Nucleus accumbens (tissue), 56 donors: ENCODE results near the gene CD99.

Experiments used
- DNase-seq, 56 donors: peaks; one replicate each; lab custom pipeline; 2025; lab: John Stamatoyannopoulos, UW

CD99 gene, protein sequence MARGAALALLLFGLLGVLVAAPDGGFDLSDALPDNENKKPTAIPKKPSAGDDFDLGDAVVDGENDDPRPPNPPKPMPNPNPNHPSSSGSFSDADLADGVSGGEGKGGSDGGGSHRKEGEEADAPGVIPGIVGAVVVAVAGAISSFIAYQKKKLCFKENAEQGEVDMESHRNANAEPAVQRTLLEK

DNA sequence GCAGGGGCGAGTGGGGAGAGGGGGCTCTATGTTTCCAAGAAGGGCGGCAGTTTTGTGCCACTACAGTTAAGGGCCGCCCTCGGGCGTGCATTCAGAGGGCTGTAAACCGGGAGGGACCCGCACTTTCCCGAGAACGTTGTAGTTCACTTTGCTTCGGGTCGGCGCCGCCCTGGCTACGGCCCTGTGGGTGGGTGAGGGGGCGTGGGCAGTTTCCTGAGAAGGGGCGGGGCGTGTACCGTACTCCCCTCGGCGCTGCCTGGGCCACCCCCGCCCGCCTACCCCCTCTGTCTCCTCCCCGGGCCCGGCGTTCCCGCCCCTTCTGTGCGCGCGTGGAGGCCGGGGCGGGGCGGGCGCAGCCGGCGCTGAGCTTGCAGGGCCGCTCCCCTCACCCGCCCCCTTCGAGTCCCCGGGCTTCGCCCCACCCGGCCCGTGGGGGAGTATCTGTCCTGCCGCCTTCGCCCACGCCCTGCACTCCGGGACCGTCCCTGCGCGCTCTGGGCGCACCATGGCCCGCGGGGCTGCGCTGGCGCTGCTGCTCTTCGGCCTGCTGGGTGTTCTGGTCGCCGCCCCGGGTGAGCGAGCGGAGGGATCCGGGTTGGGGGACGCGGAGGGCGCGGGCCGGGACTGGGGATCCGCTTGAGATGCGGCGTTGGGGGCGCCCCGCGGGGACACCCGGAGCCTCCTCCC, at the start of gene CD99:
Gene CD99 (plus strand): TSS at position 440 of the 687 bp plus-strand sequence. CDS start 66 bp downstream, at position 506.
- no peak for DNase-seq

DNA sequence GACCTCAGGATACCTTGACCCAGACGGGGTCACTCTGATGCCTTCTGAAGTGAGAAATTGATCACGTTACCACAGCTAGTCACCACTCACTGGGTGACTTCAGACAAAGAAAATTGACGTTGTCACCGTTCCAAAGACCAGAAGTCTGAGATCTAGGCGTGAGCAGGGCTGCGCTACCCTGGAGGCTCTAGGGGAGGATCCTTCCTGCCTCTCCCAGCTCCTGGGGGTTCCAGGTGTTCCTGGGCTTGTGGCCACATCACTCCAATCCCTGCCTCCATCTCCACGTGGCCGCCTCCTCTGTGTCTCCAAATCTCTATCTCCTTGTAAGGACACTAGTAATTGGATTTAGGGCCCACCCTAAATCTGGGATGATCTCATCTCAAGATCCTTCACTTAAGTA, 48.9 kb upstream of the CD99 start:
- no peak for DNase-seq

DNA sequence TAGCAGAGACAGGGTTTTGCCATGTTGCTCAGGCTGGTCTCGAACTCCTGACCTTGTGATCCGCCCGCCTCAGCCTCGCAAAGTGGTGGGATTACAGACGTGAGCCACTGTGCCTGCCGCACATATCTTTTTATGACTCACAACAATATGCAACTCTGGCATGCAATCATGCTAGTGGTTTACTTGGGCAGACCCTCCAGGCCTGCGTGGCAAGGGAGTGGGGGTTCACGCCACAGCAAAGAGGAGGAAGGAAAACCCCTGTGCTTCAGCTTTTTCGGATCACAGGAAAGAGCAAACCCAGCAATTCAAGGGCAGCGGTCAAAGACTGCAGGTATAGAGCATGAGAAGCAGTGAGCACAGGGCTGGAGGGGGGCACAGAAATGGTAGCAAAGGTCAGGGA, 48.3 kb upstream of the CD99 start:
- no peak for DNase-seq

DNA sequence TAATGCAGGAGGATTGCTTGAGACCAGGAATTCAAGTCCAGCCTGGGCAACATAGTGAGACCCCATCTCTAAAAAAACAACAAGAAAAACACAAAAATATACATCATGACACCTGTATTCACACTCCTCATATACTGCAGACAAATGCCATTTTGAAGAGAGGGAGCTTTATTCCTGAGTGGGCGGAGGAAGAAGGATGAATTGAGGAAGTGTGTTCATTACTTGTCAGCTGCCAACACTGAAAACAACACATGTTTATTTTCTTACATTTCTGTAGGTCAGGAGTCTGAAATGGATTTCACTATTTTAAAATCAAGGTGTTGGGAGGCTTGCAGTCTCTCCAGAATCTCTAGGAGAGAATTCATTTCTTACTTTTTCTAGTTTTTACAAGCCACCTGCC, 47.2 kb upstream of the CD99 start:
- no peak for DNase-seq

DNA sequence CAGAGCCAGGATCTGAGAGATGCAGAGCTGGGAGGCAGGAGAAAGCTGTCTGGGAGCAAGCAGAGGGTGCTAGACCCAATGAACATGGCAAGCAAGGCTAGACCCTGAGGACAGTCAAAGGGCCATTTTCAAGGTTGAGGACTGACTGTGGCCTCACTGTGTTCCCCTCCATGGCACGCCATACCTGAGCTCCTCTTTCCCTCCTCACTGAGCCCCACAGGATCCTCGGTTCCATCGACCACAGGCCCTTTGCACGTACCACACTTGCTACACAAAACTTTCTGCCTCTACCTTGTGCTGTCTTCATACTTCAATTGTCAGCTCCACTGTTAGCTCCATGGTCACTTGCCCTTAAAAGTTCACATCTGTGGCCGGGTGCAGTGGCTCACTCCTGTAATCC, 45.5 kb upstream of the CD99 start:
- no peak for DNase-seq

DNA sequence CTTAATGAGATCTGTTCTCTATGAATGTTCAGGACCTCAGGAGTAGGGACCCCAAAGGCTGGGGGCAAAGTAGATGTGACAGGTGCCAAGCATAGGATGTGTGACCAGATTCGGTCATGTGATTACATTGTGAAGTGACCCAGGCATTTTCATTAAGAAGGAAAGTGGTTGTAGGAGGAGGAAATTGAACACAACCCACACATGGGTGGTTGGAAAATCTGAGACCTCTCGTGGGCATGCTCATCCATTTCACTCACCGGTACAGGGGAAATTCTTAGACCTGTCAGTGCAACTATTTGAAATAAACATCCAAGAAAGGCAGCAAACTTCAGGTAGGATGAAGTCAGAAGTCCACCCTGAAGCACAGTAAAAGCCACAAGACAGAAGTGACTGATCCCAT, 43.5 kb upstream of the CD99 start:
- no peak for DNase-seq

DNA sequence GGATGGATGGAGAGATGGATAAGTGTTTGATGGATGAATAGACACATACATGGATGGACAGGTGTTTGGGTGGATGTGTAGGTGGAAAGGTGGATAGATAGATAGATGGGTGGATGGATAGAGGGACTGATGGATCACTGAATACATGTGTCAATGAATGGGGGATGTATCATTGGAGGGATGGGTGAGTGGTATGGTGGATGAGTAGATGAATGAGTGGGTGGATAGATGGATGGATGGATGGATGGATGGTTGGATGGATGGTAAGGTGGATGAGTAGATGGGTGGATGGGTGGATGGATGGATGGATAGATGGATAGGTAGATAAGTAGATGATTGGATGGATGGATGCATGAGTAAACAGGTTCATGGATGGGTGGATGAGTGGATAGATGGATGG, 41.1 kb upstream of the CD99 start:
- DNase-seq = no peak

DNA sequence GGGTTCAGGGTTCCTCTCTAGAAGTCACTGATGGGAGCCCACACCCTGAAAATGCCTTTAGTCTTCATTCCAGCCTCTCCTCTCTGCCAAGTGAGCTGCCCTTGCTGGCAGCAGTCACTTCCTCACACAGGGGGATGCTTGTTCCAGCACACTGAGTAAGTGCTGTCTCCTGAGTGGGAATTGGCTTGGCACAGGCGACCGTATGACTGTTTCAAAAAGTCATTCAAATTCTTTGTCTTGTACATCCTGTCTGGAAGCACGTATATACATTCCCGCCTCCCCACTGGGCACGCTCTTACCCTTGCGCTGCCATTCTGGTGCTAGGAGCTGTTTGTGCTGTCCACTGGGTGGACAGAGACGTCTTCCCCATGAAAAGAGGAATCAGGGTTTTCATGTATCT, 40.2 kb upstream of the CD99 start:
- no peak for DNase-seq

DNA sequence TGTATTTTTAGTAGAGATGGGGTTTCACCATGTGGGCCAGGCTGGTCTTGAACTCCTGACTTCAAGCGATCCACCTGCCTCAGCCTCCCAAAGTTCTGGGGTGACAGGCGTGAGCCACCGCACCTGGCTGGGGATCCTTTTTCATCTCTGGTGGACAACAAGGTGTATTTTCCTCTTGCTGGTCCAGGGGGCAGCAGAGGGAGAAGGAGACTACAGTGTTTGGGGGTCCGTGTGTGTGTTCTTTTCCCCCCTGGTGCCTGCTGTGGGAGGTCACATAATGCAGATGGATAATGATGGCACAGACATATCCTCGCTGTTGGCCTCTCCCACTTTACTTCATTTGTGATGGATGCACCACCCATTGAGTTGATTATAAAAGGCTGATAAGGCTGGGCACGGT, 39.0 kb upstream of the CD99 start:
- DNase-seq = no peak

DNA sequence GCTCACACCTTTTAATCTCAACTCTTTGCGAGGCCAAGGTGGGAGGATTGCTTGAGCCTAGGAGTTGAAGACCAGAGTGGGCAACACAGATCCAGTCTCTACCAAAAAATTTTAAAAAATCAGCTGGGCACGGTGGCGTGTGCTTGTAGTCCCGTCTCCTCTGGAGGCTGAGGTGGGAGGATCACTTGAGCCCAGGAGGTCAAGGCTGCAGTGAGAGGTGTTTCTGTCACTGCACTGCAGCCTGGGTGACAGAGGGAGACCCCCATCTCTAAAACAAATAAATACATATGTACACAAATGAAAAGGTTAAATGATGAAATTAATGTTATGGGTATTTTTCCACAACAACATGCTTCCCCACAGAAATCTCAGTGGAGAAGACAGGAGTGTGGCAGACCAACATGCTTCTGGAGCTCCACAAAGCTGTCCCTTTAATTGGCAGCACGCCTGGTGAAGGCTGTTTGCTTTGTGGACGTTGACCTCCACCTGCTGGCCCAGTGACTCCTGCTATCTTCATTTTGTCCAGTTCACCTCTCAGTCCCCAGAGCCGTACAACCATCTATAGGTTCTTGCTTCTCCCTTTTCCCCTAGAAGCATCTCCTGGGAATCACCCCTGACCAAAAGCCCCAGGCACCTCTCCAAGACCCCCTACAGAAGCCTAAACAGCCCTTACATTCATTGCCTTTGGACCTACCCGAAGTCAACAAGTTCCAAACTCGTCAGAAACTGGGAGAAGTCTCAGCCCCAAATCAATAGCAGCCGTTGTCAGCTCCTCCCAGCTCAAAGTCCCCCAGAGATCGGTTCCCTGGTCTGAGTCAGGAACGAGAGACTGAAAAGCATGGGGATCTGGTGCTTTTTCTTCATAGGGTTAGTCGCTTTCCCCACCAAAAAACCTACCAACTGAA, 36.4 kb upstream of the CD99 start:
- DNase-seq = no peak

DNA sequence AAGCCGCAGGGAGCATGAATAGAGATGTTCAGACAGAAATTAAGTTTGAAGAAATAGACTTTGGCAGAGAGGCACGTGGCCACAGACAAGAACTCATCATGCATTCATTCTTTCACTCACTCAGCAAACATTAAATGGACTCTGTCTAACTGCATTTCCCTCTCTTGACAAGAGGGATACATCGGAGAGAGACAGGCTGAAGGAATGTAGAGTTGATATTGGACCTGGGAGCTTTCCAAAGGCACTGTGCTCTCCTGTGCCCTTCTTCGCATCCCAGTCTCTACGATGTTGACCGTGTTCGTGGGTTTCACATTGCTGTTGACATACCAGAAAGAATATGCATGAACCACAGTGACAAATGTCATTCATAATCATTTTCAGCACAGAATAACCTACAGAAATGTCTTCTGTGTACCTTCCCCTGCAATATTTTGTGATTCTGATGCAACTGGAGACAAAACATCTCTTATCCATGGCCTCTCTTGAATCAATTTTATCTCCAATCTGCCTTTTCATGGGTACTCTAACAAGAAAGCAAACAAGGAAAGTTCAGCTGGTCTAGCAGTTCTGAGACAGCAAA, 34.7 kb upstream of the CD99 start:
- DNase-seq = no peak

DNA sequence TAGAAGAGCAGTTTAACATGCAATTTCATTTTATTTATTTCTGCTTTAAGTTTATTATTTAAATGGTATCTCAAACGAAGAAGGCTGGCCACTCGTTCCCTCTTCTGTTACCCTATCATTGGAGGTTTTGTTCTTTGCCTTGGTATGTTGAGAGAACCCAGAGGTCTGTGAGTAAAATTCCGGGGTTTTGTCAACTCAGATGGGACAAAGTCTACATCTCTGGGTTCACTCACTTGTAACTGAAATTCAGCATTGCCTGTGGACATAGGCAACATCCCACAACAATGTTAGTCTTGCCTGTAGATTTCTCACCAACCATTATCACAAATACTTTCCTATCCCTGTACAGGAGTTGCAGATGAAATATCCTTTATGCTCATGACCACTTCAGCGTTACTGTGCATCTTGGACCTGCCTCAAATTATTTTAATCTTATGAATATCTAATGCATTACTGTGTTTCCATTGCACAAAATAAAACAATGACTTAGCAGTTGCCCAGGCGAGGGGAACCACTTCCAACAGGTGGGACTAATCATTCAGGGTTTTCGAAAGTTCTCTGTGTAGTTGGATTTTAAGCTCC, 33.5 kb upstream of the CD99 start:
- no peak for DNase-seq

DNA sequence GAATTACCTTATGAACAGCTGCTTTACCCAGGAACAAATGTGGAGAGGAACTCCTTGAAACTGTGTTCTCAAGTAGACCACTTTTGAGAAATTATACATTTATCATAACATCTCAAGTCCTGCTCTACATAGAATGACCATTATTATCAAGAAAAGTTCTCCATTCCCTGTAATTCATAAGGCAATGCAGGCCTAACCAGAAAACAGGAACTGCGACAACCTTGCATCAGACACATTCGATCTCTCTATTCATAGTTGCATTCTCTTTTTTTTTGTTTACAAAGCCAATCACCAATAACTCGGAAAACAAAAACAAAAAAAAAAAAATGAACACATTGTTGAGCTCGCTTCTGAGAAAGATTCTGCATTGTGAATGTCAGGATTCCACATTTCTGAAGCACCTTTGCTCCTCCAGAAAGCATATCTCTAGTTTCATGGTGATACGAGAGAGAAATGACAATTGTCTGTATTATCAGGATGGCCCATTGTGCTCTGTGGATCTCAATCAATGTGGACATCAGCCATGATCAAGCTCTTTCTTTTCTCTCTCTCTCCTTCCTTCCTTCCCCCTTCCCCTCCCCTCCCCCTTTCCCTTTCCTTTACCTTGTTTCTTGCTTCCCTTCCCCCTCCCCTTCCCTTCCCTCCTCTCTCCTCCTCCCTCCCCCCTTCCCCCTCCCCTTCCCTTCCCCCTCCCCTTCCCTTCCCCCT, 32.4 kb upstream of the CD99 start:
- no peak for DNase-seq

DNA sequence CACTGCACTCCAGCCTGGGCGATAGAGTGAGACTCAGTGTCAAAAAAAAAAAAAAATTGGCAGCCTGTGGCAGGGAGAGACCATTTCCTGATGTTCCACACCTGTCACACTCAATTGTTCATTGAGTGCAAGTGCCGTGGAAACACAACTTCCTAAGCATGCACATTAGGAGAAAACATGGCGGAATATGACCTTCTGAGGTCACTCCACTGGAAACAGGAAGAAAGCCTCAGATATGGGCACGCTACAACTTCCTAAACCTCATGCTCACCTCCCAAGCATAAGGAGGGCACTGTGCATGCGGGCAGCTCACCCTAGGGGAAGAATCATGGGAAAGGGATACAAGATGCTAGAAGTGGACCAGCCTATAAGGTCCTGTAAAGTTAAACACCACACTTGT, 28.5 kb upstream of the CD99 start:
- no peak for DNase-seq

DNA sequence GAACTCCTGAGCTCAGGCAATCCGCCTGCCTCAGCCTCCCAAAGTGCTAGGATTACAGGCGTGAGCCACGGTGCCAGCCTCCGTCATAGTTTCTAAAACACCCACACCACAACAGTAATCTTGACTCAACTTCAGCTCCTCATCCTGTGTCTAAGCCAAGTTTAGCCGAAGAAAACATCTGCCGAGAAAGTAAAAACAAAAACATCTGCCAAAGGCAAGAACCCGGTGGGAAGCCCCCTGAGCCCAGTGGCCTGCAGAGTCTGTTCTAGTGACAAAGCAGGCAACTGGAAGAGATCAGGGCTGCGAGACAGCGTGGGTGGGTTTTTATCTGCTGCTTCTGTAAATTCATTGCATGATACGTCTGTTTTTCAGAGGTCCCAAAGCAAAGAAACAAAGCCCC, 26.6 kb upstream of the CD99 start:
- DNase-seq = no peak

DNA sequence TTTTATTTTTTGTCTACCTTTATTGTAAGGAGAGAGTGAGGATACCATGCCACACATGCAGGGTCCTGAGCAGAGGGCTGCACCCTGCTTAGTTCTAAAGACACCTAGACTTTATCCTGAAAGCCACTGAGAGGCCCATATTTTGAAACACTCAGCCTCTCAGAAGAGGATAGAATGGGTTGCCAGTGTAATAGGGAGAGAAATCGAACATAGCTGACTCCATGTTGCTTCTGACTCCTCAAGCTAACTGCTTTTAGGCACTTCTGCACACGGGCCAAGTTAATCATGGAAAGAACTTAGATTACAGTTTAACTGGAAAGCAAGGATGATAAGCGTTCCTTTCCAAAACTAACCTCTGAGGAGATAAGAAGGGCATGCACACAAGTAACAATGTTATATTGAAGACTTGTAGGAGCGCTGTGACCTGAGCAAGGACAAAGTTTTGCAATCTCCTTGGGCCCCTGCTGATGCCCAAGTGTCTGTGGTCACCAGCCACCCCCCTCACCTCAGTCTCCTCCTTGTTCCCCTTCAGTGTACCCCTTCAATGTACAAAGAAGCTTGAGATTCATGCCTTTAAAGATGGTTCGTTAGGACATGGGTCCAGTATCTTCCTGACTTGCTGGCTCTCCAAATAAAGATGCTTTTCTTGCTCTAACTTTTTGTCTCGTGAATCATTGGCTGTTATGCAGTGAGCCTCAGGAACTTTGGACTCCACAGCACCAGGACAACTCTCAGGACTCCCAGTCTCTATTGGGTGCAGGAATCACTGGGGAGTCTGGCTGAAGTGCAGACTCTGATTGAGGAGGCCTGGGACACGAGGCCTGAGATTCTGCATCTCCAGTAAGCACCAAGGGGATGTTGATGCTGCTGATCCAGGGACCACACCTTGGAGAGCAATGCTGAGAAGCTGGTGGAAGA, 25.4 kb upstream of the CD99 start:
- DNase-seq = no peak

DNA sequence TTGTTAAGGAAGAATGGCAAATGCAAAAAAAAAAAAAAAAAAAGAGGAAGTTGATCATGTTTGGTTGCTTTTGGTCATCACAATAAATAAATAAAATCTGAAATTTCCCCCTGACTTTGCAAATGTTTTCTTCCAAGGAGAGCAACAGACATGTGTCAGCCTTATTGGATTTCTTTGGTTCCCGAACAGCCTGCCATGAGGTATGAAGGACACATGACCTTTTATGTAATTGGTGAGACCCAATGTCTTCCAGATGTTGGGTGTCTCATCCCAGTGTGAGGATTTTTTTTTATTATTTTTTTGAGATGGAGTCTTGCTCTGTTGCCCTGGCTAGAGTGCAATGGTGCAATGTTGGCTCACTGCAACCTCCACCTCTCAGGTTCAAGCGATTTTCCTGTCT, 24.6 kb upstream of the CD99 start:
- no peak for DNase-seq

DNA sequence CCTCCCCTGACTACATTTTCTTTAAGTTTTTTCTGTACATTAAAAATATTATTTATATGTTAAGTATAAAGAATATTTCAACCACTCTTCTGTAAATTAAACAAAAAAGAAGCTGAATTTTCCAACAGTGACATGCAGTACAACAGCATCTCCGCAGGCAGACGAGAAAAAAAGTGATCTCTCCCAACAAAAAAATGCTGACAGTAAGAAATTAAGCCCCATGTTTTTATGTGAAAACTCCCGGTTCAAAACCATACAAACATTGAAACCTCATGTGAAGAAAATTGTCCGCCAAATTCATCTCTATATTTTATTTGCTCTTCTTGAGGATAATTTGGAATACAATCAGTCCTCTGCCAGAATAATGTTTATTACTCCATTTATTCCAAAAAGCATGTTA, 20.1 kb upstream of the CD99 start:
- no peak for DNase-seq

DNA sequence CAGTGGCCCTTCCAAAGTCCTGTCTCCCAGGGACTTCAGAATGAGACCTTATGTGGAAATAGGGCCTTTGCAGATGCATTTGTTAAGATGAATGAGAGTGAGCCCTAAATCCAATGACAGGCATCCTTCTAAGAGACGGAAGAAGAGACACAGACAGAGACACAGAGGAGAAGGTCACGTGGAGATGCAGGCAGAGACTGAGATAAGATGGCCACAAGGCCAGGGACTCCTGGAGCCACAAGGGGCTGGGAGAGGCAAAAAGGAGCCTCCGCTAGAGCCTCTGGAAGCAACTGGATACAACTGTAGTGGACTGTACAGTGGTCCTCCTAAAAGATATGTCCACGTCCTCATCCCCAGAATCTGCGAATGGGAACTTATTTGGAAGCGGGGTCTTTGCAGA, 19.0 kb upstream of the CD99 start:
- no peak for DNase-seq
